CD4-positive, alpha-beta memory T cell (primary cell): Measurements from ENCODE around the gene ITGB2. TPM values are rescaled to one million over a fixed set of nuclear protein-coding genes. Genes with fewer than 3 reads are reported as not detected.
A peak's percentile ranks its signal among the peaks of the same experiment; 100 is the strongest.

Experiments used
- CTCF ChIA-PET: fragments of 350-600 bp; sonication (Branson Sonifier 250); formaldehyde crosslinking; loops from one replicate; lab custom pipeline; 2021; ENCODE audit warnings: inconsistent platforms; ENCODE audit not compliant: partially characterized antibody; lab: Charles Lee
- POLR2A ChIA-PET: fragments of 350-600 bp; sonication (Branson Sonifier 250); formaldehyde crosslinking; loops from one replicate; lab custom pipeline; 2021; ENCODE audit not compliant: partially characterized antibody; lab: Charles Lee
- DNase-seq, 5 donors: peaks; one replicate each; pipeline versions ENCODE4 v3.0.0 to v3.0.0-alpha.2; 2020 to 2022; ENCODE audit warnings: mixed read lengths in 1 of 5
- H3K27ac ChIP-seq: one replicate; pipeline ENCODE4 v1.7.0; 2013; ENCODE audit warnings: low read depth, low read length
- H3K27me3 ChIP-seq: 2 replicates; pipeline ENCODE4 v1.7.0; 2013; ENCODE audit warnings: mild to moderate bottlenecking, low read length, moderate library complexity; ENCODE audit not compliant: insufficient read depth
- H3K36me3 ChIP-seq: 2 replicates; pipeline ENCODE4 v1.7.0; 2013; ENCODE audit warnings: mild to moderate bottlenecking, low read length, moderate library complexity; ENCODE audit not compliant: insufficient read depth
- H3K4me1 ChIP-seq: 2 replicates; pipeline ENCODE4 v1.7.0; 2013; ENCODE audit warnings: mild to moderate bottlenecking, low read length, moderate library complexity; ENCODE audit not compliant: insufficient read depth
- H3K4me3 ChIP-seq, 2 donors: one replicate each; pipeline ENCODE4 v1.7.0; 2013; ENCODE audit warnings: low read length in 2 of 2, mild to moderate bottlenecking in 1 of 2
- H3K9me3 ChIP-seq, 2 donors: one replicate each; pipeline ENCODE4 v1.7.0; 2013; ENCODE audit warnings: low read length in 2 of 2, control low read depth in 1 of 2; ENCODE audit not compliant: control insufficient read depth in 1 of 2
- H3K27ac Mint-ChIP-seq, 7 donors: one replicate each; pipeline ENCODE4 v1.8.0; 2020 to 2021; ENCODE audit warnings: mixed read lengths in 7 of 7, mild to moderate bottlenecking in 6 of 7, inconsistent platforms in 3 of 7, moderate library complexity in 3 of 7
- H3K27me3 Mint-ChIP-seq, 2 donors: one replicate each; pipeline ENCODE4 v1.8.0; 2020 to 2021; ENCODE audit warnings: mixed read lengths in 2 of 2
- H3K36me3 Mint-ChIP-seq, 2 donors: one replicate each; pipeline ENCODE4 v1.8.0; 2020 to 2021; ENCODE audit warnings: mixed read lengths in 2 of 2, inconsistent platforms in 1 of 2, mild to moderate bottlenecking in 1 of 2
- H3K4me1 Mint-ChIP-seq, 4 donors: one replicate each; pipeline ENCODE4 v1.8.0; 2020 to 2021; ENCODE audit warnings: mixed read lengths in 4 of 4, mild to moderate bottlenecking in 1 of 4
- H3K4me3 Mint-ChIP-seq, 8 donors: one replicate each; pipeline ENCODE4 v1.8.0; 2020 to 2021; ENCODE audit warnings: mixed read lengths in 8 of 8, mild to moderate bottlenecking in 7 of 8, moderate library complexity in 6 of 8, inconsistent platforms in 3 of 8
- H3K9me3 Mint-ChIP-seq, 8 donors: one replicate each; pipeline ENCODE4 v1.8.0; 2020 to 2021; ENCODE audit warnings: mixed read lengths in 8 of 8, mild to moderate bottlenecking in 5 of 8, inconsistent platforms in 3 of 8, moderate library complexity in 1 of 8
- intact Hi-C: fragments of 100-400 bp; cut with micrococcal nuclease; formaldehyde crosslinking; loops from one replicate; pipeline ENCODE4 v1.15.1; 2023
- polyA plus RNA-seq, 2 donors: library from polyadenylated mRNA; unstranded; fragments of 300-500 nt; fragmentation: Illumina TruSeq; gene quantifications; one replicate each; pipeline ENCODE4 v1.2.3, GENCODE V29; 2021
- total RNA-seq, 2 experiments: library from RNA; stranded (reverse); gene quantifications; one replicate each; pipeline ENCODE4 v1.2.3, GENCODE V29; 2021

The ITGB2 gene
- total and polyA plus RNA-seq, 4 experiments from 2014 or later, result 278 to 575 (median 414) TPM

DNA sequence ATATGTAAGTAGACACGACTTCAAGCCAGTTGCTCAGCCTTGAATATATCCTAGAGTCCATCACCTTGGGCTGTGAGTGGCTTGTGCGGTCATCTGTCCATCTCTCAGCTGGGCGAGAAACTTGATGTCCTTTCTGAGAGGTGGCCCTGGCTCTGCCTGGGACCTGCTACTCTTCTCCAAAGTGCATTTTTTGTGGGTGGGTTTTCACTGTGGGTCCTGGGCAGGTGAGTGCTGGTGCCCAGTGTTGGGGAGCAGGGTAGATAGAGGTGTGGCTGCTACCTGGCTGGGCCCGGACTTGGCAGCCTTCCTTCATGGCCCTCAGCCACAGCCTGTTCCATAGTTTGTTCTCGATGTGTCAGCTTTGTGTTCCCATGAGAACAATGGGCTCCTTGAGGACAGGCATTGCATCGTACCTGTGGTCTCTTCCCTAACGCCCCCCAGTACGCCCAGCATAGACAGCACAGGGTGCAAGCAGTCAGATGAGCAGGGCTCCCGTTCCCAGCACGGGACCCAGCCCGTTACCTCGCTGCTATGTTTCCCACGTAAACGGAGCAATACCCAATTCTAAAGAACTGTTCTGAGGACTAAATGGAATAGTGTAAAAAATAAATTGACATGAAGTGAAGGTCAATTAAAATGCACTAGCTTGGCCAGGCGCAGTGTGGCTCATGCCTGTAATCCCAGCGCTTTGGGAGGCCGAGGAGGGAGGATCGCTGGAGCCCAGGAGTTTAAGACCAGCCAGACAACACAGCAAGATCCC lies 18.3 kb upstream of the ITGB2 start:
- intact Hi-C loops, result no loop called here
- Mint-ChIP-seq H3K27ac (peak overlapping the region in 6 of 7 donors; percentile 81 to 90 (median 86)), H3K4me3 (peak overlapping the region; percentile 86 to 92 (median 88)), H3K27me3 (no peaks in the 10 kb centered on the region), H3K36me3 (peaks cover 7 to 20% of the 10 kb centered on the region in 2 donors), H3K9me3 (peaks cover 0 to 2% (median 0%) of the 10 kb centered on the region in 8 donors), H3K4me1 (peaks cover 23 to 49% (median 38%) of the 10 kb centered on the region in 4 donors)
- peaks cover 8% of the 10 kb centered on the region for H3K36me3 ChIP-seq
- H3K27me3 ChIP-seq, result no peaks in the 10 kb centered on the region
- POLR2A ChIA-PET, result interaction anchor here (0.5 to 3.8 kb wide), 6 partner anchors 12 to 137 kb away, joined by 3 to 24 read pairs (median 5); partner anchors contain the start of genes ITGB2, PTTG1IP and UBE2G2
- H3K9me3 ChIP-seq, result no peaks in the 10 kb centered on the region
- no peak for DNase-seq
- peak overlapping the region; percentile 46 for H3K27ac ChIP-seq
- CTCF ChIA-PET, result interaction anchor here (2.0 to 2.9 kb wide), 2 partner anchors 11 to 47 kb away, joined by 5 to 15 read pairs; no protein-coding TSS in a partner anchor
- H3K4me3 ChIP-seq, result peak overlapping the region; percentile 36 to 57
- H3K4me1 ChIP-seq, result peaks cover 38% of the 10 kb centered on the region

DNA sequence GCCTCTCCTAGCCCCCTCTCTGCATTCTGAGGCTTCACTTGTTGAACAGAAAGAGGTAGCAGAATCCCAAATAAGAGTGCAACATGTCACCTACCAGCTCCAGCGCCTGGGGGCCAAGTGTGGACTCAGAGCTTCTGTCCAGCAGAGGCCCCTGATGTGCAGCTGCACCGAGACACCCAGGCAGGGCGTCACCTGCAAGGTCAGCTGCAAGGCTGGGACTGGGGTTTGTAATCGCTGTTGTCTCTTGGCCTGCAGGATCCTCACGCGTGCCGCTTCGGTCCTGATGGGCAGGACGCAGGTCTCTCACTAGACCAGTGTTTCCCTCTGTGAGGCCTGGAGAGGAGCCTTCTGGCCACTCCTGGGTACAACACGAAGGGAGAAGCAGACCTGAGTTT lies 14.8 kb upstream of the ITGB2 start:
- Mint-ChIP-seq H3K27me3 (no peaks in the 10 kb centered on the region), H3K27ac (no peak overlapping the region), H3K4me1 (peaks cover 10 to 30% (median 18%) of the 10 kb centered on the region in 4 donors), H3K36me3 (peaks cover 0 to 9% of the 10 kb centered on the region in 2 donors), H3K9me3 (no peaks in the 10 kb centered on the region), H3K4me3 (no peak overlapping the region)
- Histone ChIP-seq H3K4me3 (no peak overlapping the region), H3K27ac (no peak overlapping the region), H3K4me1 (peaks cover 26% of the 10 kb centered on the region), H3K9me3 (no peaks in the 10 kb centered on the region), H3K27me3 (no peaks in the 10 kb centered on the region), H3K36me3 (no peaks in the 10 kb centered on the region)
- POLR2A ChIA-PET, result interaction anchor here (10.4 to 13.0 kb wide), 3 partner anchors 22 to 62 kb away, joined by 173 to 756 read pairs (median 267); partner anchors contain the start of genes ITGB2 and PTTG1IP
- DNase-seq, result no peak
- intact Hi-C loops, result no loop called here
- CTCF ChIA-PET, result interaction anchor here (0.8 to 12.7 kb wide), 4 partner anchors 22 to 135 kb away, joined by 4 to 253 read pairs (median 53); no protein-coding TSS in a partner anchor

DNA sequence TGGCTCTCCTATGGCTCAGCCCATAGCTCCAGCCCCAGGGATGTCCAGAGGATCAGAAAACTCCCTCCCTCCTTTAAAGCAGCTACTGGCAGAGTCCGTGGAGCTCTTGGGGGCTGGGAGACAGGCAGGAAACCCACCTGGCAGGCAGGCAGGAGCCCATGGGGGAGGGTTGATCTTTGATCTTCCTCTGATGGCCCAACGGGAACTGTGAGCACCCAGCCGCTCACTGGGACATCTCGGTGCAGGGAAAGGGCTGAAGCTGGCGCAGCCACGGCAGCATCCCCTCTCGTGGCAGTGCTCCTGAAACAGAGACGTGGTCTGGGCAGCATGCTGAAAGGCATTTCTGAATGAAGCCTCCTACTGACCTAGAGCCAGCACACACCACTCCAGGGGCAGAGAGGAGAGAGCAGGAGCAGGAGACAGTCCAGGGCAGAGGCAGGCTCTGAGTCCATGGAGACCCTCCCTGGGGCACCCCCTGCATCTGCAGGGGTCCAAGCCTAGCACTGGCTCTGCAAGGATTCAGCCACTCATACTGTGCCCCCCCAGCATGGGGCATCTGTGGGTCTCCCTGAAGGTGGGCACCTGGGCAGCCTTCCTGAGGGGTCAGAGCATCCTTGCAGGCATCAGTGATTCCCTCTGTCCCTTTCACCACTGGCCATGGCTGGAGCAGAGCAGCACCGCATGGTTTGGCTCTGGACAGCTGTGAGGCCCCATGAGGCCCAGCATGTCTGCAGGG lies 14.3 kb upstream of the ITGB2 start:
- Histone ChIP-seq H3K4me1 (peaks cover 30% of the 10 kb centered on the region), H3K4me3 (no peak overlapping the region), H3K27ac (no peak overlapping the region), H3K27me3 (no peaks in the 10 kb centered on the region), H3K36me3 (no peaks in the 10 kb centered on the region), H3K9me3 (no peaks in the 10 kb centered on the region)
- Mint-ChIP-seq H3K9me3 (no peaks in the 10 kb centered on the region), H3K4me3 (peak overlapping the region in 1 of 8 donors; percentile 4), H3K36me3 (peaks cover 0 to 6% of the 10 kb centered on the region in 2 donors), H3K27ac (no peak overlapping the region), H3K27me3 (no peaks in the 10 kb centered on the region), H3K4me1 (peaks cover 13 to 31% (median 20%) of the 10 kb centered on the region in 4 donors)
- POLR2A ChIA-PET, result interaction anchor here (1.2 to 13.0 kb wide), 4 partner anchors 22 to 133 kb away, joined by 3 to 756 read pairs (median 220); partner anchors contain the start of genes ITGB2, PTTG1IP and UBE2G2
- CTCF ChIA-PET, result interaction anchor here (0.8 to 12.7 kb wide), 9 partner anchors 15 to 203 kb away, joined by 3 to 253 read pairs (median 6); partner anchors contain the start of genes PTTG1IP and UBE2G2
- no peak for DNase-seq
- intact Hi-C loops, result no loop called here

DNA sequence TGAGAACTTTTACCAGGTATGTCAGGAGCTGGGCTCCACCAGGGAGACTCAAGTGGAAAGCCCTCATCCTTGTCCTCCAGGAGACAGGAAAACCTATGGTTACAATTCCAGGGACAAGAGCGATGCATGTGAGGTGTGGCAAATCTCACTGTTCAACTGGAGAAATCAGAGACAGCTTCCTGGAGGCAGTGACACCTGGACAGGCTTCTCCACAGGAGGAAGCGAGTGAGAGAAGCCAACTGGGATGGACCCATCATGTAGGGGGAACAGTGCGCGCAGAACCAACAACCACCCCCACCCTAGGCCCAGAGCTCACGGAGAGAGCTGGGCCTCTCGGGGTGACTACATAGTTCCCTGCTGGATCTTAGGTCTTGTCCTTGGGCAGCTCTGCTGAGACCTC lies 13.6 kb upstream of the ITGB2 start:
- intact Hi-C loops, result no loop called here
- Mint-ChIP-seq H3K27ac (peak overlapping the region in 1 of 7 donors; percentile 35), H3K4me3 (peak overlapping the region in 1 of 8 donors; percentile 10)

DNA sequence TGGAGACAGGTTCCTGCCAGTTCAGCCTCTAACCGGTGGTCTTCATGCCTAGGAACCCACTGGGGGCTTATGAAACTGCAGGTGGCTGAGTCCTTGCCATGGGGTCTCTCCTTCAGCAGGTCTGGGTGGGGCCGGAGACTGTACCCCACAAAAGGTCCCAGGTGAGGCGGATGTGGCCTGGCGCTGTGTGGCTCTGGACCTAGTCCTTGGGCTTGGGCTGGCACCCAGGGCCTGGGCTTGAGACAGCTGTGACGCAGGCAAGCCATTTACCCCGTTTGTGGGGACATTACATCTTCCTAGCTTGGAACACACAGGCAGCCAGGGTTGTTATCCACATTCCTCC lies 13.2 kb upstream of the ITGB2 start:
- Mint-ChIP-seq H3K36me3 (peaks cover 0 to 9% of the 10 kb centered on the region in 2 donors), H3K9me3 (peaks cover 0 to 3% (median 0%) of the 10 kb centered on the region in 8 donors), H3K27ac (peak overlapping the region in 1 of 7 donors; percentile 35), H3K4me1 (peaks cover 19 to 36% (median 24%) of the 10 kb centered on the region in 4 donors), H3K4me3 (peak overlapping the region in 3 of 8 donors; percentile 6 to 26 (median 10)), H3K27me3 (no peaks in the 10 kb centered on the region)
- Histone ChIP-seq H3K9me3 (no peaks in the 10 kb centered on the region), H3K4me1 (peaks cover 34% of the 10 kb centered on the region), H3K4me3 (no peak overlapping the region), H3K36me3 (no peaks in the 10 kb centered on the region), H3K27ac (no peak overlapping the region), H3K27me3 (no peaks in the 10 kb centered on the region)
- DNase-seq, result no peak
- CTCF ChIA-PET, result interaction anchor here (0.8 to 12.7 kb wide), 9 partner anchors 14 to 204 kb away, joined by 3 to 253 read pairs (median 6); partner anchors contain the start of gene UBE2G2
- intact Hi-C loops, result loop anchor here (2.0 kb wide), 1 partner anchor 423 kb away; no protein-coding TSS in a partner anchor
- POLR2A ChIA-PET, result interaction anchor here (1.2 to 13.0 kb wide), 6 partner anchors 21 to 132 kb away, joined by 3 to 756 read pairs (median 113); partner anchors contain the start of genes ITGB2, PTTG1IP and UBE2G2

More for the DNA sequence above, 13.6 kb upstream of the ITGB2 start:
- no peaks in the 10 kb centered on the region for H3K9me3 ChIP-seq
- H3K36me3 ChIP-seq, result no peaks in the 10 kb centered on the region
- H3K27me3 ChIP-seq, result no peaks in the 10 kb centered on the region
- ChIA-PET POLR2A (interaction anchor here (1.2 to 13.0 kb wide), 4 partner anchors 21 to 133 kb away, joined by 3 to 756 read pairs (median 220); partner anchors contain the start of genes ITGB2, PTTG1IP and UBE2G2), CTCF (interaction anchor here (0.8 to 12.7 kb wide), 9 partner anchors 15 to 204 kb away, joined by 3 to 253 read pairs (median 6); partner anchors contain the start of genes PTTG1IP and UBE2G2)
- Mint-ChIP-seq H3K27me3 (no peaks in the 10 kb centered on the region), H3K9me3 (peaks cover 0 to 3% (median 0%) of the 10 kb centered on the region in 8 donors), H3K4me1 (peaks cover 19 to 36% (median 24%) of the 10 kb centered on the region in 4 donors), H3K36me3 (peaks cover 0 to 10% of the 10 kb centered on the region in 2 donors)
- no peak overlapping the region for H3K27ac ChIP-seq
- H3K4me1 ChIP-seq, result peaks cover 34% of the 10 kb centered on the region
- no peak overlapping the region for H3K4me3 ChIP-seq
- no peak for DNase-seq

DNA sequence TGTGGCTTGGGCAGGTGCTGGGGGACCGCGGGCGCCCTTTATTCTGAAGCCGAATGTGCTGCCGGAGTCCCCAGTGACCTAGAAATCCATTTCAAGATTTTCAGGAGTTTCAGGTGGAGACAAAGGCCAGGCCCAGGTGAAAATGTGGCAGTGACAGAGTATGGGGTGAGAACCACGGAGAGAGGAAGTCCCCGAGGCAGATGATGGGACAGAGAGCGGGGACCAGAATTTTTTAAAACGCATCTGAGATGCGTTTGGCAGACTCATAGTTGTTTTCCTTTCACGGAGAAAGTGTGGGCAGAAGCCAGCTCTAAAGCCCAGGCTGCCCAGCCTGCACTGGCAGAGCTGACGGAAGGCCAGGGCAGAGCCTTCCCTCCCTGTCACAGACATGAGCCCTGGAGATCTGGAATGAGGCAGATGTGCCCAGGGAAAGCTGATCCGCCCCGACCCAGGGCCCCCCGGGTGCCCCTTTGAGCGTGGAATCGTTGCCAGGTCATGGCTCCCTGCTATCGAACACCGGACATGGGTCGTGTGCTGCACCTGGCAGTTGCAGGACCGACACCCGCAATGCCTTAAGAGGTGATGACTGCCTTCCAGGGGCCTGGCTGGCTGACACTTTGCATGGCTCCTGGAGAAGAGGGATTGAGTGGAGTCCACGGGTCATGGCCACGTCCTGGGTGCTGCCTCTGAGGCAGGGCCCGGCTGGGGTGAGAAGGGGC lies 12.7 kb upstream of the ITGB2 start:
- Histone ChIP-seq H3K4me1 (peaks cover 39% of the 10 kb centered on the region), H3K4me3 (peak overlapping the region in 1 of 2 donors; percentile 57), H3K27me3 (no peaks in the 10 kb centered on the region), H3K27ac (no peak overlapping the region), H3K36me3 (no peaks in the 10 kb centered on the region), H3K9me3 (no peaks in the 10 kb centered on the region)
- Mint-ChIP-seq H3K4me3 (peak overlapping the region in 5 of 8 donors; percentile 17 to 67 (median 30)), H3K36me3 (peaks cover 0 to 9% of the 10 kb centered on the region in 2 donors), H3K27me3 (no peaks in the 10 kb centered on the region), H3K27ac (peak overlapping the region in 1 of 7 donors; percentile 68), H3K9me3 (peaks cover 0 to 3% (median 0%) of the 10 kb centered on the region in 8 donors), H3K4me1 (peaks cover 19 to 36% (median 27%) of the 10 kb centered on the region in 4 donors)
- intact Hi-C loops, result loop anchor here (2.0 kb wide), 1 partner anchor 423 kb away; no protein-coding TSS in a partner anchor
- DNase-seq, result no peak
- ChIA-PET POLR2A (interaction anchor here (1.2 to 13.0 kb wide), 5 partner anchors 20 to 132 kb away, joined by 4 to 756 read pairs (median 173); partner anchors contain the start of genes ITGB2, PTTG1IP and UBE2G2), CTCF (interaction anchor here (1.0 to 12.7 kb wide), 10 partner anchors 17 to 205 kb away, joined by 3 to 253 read pairs (median 10); partner anchors contain the start of gene UBE2G2)
